NCI-H1930 (cell line): ENCODE measurements around the gene TAC4.
"Not testable (repeated sequence)": the region's sequence is repeated elsewhere in the genome, so short reads cannot be mapped to it uniquely, and the experiment has no call there.

Experiments used
- DNase-seq, 2 experiments: peaks; one replicate each; lab custom pipeline; 2025; lab: John Stamatoyannopoulos, UW

Gene TAC4

GRCh38 chr17:49842846-49843245 is 5.0 kb downstream of the TAC4 start:
- no peak for DNase-seq

GRCh38 chr17:49842371-49842770 is 5.5 kb downstream of the TAC4 start:
- no peak for DNase-seq

- DNase-seq, result no peak
These were observed 6.3 kb downstream of the TAC4 start for GRCh38 chr17:49841548-49841947.

GRCh38 chr17:49839455-49839854 is 8.4 kb downstream of the TAC4 start:
- no peak for DNase-seq

- DNase-seq, result no peak
These were observed 11.5 kb downstream of the TAC4 start for GRCh38 chr17:49836111-49837030.

GRCh38 chr17:49835472-49835871 is 12.4 kb downstream of the TAC4 start:
- no peak for DNase-seq

GRCh38 chr17:49834118-49834743 is 13.6 kb downstream of the TAC4 start:
- no peak for DNase-seq

- DNase-seq, result no peak
These were observed 14.8 kb downstream of the TAC4 start for GRCh38 chr17:49832840-49833599.

GRCh38 chr17:49830605-49831004 is 17.3 kb downstream of the TAC4 start:
- DNase-seq, result no peak

- DNase-seq, result no peak
These were observed 18.8 kb downstream of the TAC4 start for GRCh38 chr17:49829026-49829425.

GRCh38 chr17:49828325-49828724 is 19.5 kb downstream of the TAC4 start:
- DNase-seq, result not testable (repeated sequence)

GRCh38 chr17:49825645-49826044 is 22.2 kb downstream of the TAC4 start:
- DNase-seq, result no peak

- no peak for DNase-seq
These were observed 24.3 kb downstream of the TAC4 start for GRCh38 chr17:49823614-49824013.

GRCh38 chr17:49822829-49823228 is 25.0 kb downstream of the TAC4 start:
- DNase-seq, result no peak

GRCh38 chr17:49821916-49822315 is 26.0 kb downstream of the TAC4 start:
- no peak for DNase-seq

GRCh38 chr17:49821466-49821865 is 26.4 kb downstream of the TAC4 start:
- DNase-seq, result no peak

GRCh38 chr17:49820773-49821172 is 27.1 kb downstream of the TAC4 start:
- DNase-seq, result no peak

GRCh38 chr17:49819651-49820050 is 28.2 kb downstream of the TAC4 start:
- no peak for DNase-seq

- no peak for DNase-seq
These were observed 28.7 kb downstream of the TAC4 start for GRCh38 chr17:49819138-49819537.

- DNase-seq, result no peak
These were observed 29.9 kb downstream of the TAC4 start for GRCh38 chr17:49817993-49818392.

GRCh38 chr17:49815761-49816281 is 32.0 kb downstream of the TAC4 start:
- no peak for DNase-seq

GRCh38 chr17:49814781-49815529 is 32.9 kb downstream of the TAC4 start:
- no peak for DNase-seq
